ENCODE results near the gene ATRN. TPM values are rescaled to one million over a fixed set of nuclear protein-coding genes. Genes with fewer than 3 reads are reported as not detected.

ATRN gene
- total and polyA plus RNA-seq, 2 experiments from 2014 or later, result 2.2 to 18.3 TPM

GRCh38 chr20:3622406-3622805, 151.6 kb downstream of the ATRN start:
- Mint-ChIP-seq H3K9me3 (no peaks in the 10 kb centered on the region), H3K4me1 (peaks cover 5% of the 10 kb centered on the region; the same call in 1 of the 3 replicates), H3K4me3 (no peak overlapping the region), H3K27ac (no peak overlapping the region), H3K36me3 (ENCODE audit: low read depth) (no peaks in the 10 kb centered on the region; the same call in 2 of the 3 replicates), H3K27me3 (ENCODE audit: insufficient read depth, low read depth, poor library complexity) (peaks cover 2% of the 10 kb centered on the region)
- no peaks in the 10 kb centered on the region for H3K4me1 ChIP-seq (ENCODE audit: insufficient read depth)
- ATAC-seq (no peak), DNase-seq (ENCODE audit: low spot score) (no peak)
- H3F3A ChIP-seq (replicated peaks; ENCODE audit: low read depth), result no peaks in the 10 kb centered on the region
- no peak overlapping the region for H3K4me2 ChIP-seq
- no peak overlapping the region for H3K4me3 ChIP-seq
- no peaks in the 10 kb centered on the region for H3K79me2 ChIP-seq (replicated peaks; ENCODE audit: insufficient read depth)
- no peak overlapping the region for H2AFZ ChIP-seq
- no peak overlapping the region for H3K27ac ChIP-seq (ENCODE audit: low read depth)
- TF ChIP-seq EZH2phosphoT487 (IDR thresholded peaks at IDR 0.05; ENCODE audit: unreplicated experiment) (no peak), JUNB (IDR thresholded peaks at IDR 0.05; ENCODE audit: unreplicated experiment) (no peak)
- no peaks in the 10 kb centered on the region; the same call in 1 of the 2 replicates for H4K20me1 ChIP-seq (replicated peaks; ENCODE audit: insufficient read depth)
- no peaks in the 10 kb centered on the region for H3K36me3 ChIP-seq (ENCODE audit: insufficient read depth)
- no peaks in the 10 kb centered on the region for H3K9me2 ChIP-seq (ENCODE audit: insufficient read depth)
- no peaks in the 10 kb centered on the region for H3K27me3 ChIP-seq (ENCODE audit: insufficient read depth)

DNA sequence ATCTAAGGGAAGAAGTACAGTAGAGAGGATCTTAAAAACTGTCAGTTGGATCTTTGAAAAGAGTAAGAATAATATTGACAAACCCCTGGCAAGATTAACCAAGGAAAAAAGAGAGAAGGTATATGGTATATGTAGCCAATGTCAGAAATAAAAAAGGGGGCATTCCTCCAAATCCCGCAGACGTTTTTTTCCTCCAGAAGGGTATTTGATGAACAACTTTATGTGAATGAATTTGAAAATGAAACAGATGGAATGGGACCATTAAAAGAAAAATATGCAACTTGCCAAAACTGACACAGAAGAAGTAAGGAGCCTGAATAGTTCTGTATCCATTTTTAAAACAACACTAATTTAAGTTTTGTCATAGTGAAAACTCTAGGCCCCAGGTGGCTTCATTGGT, 156.7 kb downstream of the ATRN start:
- Histone ChIP-seq H3K79me2 (replicated peaks; ENCODE audit: insufficient read depth) (no peaks in the 10 kb centered on the region), H4K20me1 (replicated peaks; ENCODE audit: insufficient read depth) (no peaks in the 10 kb centered on the region), H3K4me2 (no peak overlapping the region), H2AFZ (no peak overlapping the region), H3K9me2 (ENCODE audit: insufficient read depth) (peaks cover 5% of the 10 kb centered on the region; the same call in 1 of the 2 replicates), H3K4me1 (ENCODE audit: insufficient read depth) (peaks cover 13% of the 10 kb centered on the region), H3K27ac (ENCODE audit: low read depth) (no peak overlapping the region), H3K4me3 (no peak overlapping the region), H3F3A (replicated peaks; ENCODE audit: low read depth) (no peaks in the 10 kb centered on the region), H3K27me3 (ENCODE audit: insufficient read depth) (no peaks in the 10 kb centered on the region), H3K36me3 (ENCODE audit: insufficient read depth) (no peaks in the 10 kb centered on the region)
- ATAC-seq, result no peak
- DNase-seq (ENCODE audit: low spot score), result no peak
- Mint-ChIP-seq H3K27ac (no peak overlapping the region), H3K4me1 (peaks cover 23% of the 10 kb centered on the region), H3K4me3 (no peak overlapping the region), H3K36me3 (ENCODE audit: low read depth) (peaks cover 4% of the 10 kb centered on the region; the same call in 2 of the 3 replicates), H3K27me3 (ENCODE audit: insufficient read depth, low read depth, poor library complexity) (peaks cover 2% of the 10 kb centered on the region), H3K9me3 (no peaks in the 10 kb centered on the region)
- TF ChIP-seq, protein P1, sequence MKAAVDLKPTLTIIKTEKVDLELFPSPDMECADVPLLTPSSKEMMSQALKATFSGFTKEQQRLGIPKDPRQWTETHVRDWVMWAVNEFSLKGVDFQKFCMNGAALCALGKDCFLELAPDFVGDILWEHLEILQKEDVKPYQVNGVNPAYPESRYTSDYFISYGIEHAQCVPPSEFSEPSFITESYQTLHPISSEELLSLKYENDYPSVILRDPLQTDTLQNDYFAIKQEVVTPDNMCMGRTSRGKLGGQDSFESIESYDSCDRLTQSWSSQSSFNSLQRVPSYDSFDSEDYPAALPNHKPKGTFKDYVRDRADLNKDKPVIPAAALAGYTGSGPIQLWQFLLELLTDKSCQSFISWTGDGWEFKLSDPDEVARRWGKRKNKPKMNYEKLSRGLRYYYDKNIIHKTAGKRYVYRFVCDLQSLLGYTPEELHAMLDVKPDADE (IDR thresholded peaks at IDR 0.05), result no peak
- TF ChIP-seq ZNF114 (CRISPR knock-in tag; IDR thresholded peaks at IDR 0.05) (no peak), POLR2AphosphoS5 (IDR thresholded peaks at IDR 0.05; ENCODE audit: low read depth) (no peak), REST (IDR thresholded peaks at IDR 0.05; ENCODE audit: unreplicated experiment) (no peak), EZH2phosphoT487 (IDR thresholded peaks at IDR 0.05; ENCODE audit: unreplicated experiment) (no peak), STAT1 (IDR thresholded peaks at IDR 0.05; ENCODE audit: unreplicated experiment) (no peak), NANOG (IDR thresholded peaks at IDR 0.05; ENCODE audit: borderline replicate concordance) (no peak), CREB1 (CRISPR knock-in tag; IDR thresholded peaks at IDR 0.05; ENCODE audit: low read depth) (no peak)
- TF ChIP-seq, protein P2, sequence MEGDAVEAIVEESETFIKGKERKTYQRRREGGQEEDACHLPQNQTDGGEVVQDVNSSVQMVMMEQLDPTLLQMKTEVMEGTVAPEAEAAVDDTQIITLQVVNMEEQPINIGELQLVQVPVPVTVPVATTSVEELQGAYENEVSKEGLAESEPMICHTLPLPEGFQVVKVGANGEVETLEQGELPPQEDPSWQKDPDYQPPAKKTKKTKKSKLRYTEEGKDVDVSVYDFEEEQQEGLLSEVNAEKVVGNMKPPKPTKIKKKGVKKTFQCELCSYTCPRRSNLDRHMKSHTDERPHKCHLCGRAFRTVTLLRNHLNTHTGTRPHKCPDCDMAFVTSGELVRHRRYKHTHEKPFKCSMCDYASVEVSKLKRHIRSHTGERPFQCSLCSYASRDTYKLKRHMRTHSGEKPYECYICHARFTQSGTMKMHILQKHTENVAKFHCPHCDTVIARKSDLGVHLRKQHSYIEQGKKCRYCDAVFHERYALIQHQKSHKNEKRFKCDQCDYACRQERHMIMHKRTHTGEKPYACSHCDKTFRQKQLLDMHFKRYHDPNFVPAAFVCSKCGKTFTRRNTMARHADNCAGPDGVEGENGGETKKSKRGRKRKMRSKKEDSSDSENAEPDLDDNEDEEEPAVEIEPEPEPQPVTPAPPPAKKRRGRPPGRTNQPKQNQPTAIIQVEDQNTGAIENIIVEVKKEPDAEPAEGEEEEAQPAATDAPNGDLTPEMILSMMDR (conservative IDR thresholded peaks at IDR 0.05; ENCODE audit: low read depth in 2 of 2), result no peak
